ENCODE measurements around the gene ADK. TPM values are rescaled to one million over a fixed set of nuclear protein-coding genes. Genes with fewer than 3 reads are reported as not detected.

ADK gene
- total and polyA plus RNA-seq, 2 of the 4 experiments (the other 2 are of a cell fraction): 30.6 to 40.9 TPM

DNA sequence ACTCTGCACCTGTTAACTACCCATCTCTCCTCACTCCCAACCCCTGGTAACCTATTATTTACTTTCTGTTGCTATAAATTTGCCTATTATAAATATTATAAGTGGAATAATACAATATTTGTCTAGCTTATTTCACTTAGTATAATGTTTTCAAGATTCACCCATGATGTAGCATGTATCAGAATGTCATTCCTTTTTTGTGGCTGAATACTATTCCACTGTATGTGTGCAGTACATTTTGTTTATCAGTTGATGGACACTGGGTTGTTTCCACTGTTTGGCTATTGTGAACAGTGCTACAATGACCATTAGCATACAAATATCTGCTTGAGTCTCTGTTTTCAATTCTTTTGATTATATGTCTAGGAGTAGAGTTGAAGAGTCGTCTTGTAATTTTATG, 582.6 kb downstream of the ADK start:
- no peak overlapping the region for H3K23ac ChIP-seq (ENCODE audit: low read depth, low read length)
- no peak overlapping the region for H3K9ac ChIP-seq (ENCODE audit: low read depth, low read length)
- H4K20me1 ChIP-seq (ENCODE audit: insufficient read depth, low read length): no peaks in the 10 kb centered on the region
- H3K79me1 ChIP-seq (ENCODE audit: low read depth in 1 of 2, low read length in 2 of 2): no peaks in the 10 kb centered on the region
- H3K18ac ChIP-seq (ENCODE audit: low read depth, low read length): no peak overlapping the region
- H3K27ac ChIP-seq (ENCODE audit: insufficient read depth, low read length): no peak overlapping the region
- H2BK15ac ChIP-seq (ENCODE audit: low read depth, low read length): no peak overlapping the region
- no peak overlapping the region for H2BK5ac ChIP-seq (ENCODE audit: low read depth, low read length, poor library complexity, severe bottlenecking)
- H4K8ac ChIP-seq (ENCODE audit: low read depth in 2 of 2, low read length in 2 of 2): no peak overlapping the region
- no peak overlapping the region for H4K91ac ChIP-seq (ENCODE audit: insufficient read depth, low read depth, low read length)
- no peak overlapping the region for H3K56ac ChIP-seq (ENCODE audit: extremely low read depth, insufficient read depth, low read length)
- ATAC-seq (ENCODE audit: low read depth): no peak
- no peak overlapping the region for H3K14ac ChIP-seq (replicated peaks; ENCODE audit: low read depth, low read length)
- intact Hi-C loops (cut with micrococcal nuclease): no loop called here
- H2AK9ac ChIP-seq (replicated peaks; ENCODE audit: low read depth, low read length, poor library complexity): no peak overlapping the region
- no peak overlapping the region for H3K4me2 ChIP-seq (ENCODE audit: low read depth, low read length)
- peaks cover 4% of the 10 kb centered on the region; the same call in 1 of the 2 replicates for H3K9me3 ChIP-seq (ENCODE audit: control insufficient read depth, insufficient read depth, low read length)
- no peak for DNase-seq
- H2BK20ac ChIP-seq (ENCODE audit: low read depth, low read length): no peak overlapping the region
- no peak overlapping the region for H3K4ac ChIP-seq (ENCODE audit: low read depth, low read length)
- BruUV-seq (replicated peaks): no TSS peak
- WGBS, 2 experiments (ENCODE audit: extremely low coverage in 2 of 2, insufficient read length in 1 of 2): no CpG with 5 or more reads among the region's 1 CpG
- no peaks in the 10 kb centered on the region for H3K27me3 ChIP-seq (ENCODE audit: control insufficient read depth, insufficient read depth, low read length)
- H3K9me1 ChIP-seq (ENCODE audit: insufficient read depth, low read length): no peaks in the 10 kb centered on the region
- no peaks in the 10 kb centered on the region for H3K36me3 ChIP-seq (ENCODE audit: control insufficient read depth, insufficient read depth, low read length)
- no peak overlapping the region for H2AK5ac ChIP-seq (ENCODE audit: low read depth, low read length)
- H4K5ac ChIP-seq (ENCODE audit: low read depth, low read length): no peak overlapping the region
- CTCF ChIA-PET: no interaction called here
- no peak for TF ChIP-seq MAFK (IDR thresholded peaks at IDR 0.05; ENCODE audit: low read depth, low read length)
- no peak for TF ChIP-seq NFE2L2 (IDR thresholded peaks at IDR 0.05; ENCODE audit: low read depth, low read length)
- POLR2A ChIA-PET (ENCODE audit: unreplicated experiment): no interaction called here
- in situ Hi-C loops (cut with MboI; ENCODE audit: low sequenced_read_pairs): no loop called here
- H3K4me1 ChIP-seq (ENCODE audit: control insufficient read depth, insufficient read depth, low read length): no peaks in the 10 kb centered on the region
- dilution Hi-C loops (cut with HindIII; ENCODE audit: low sequenced_read_pairs, unreplicated experiment): no loop called here
- no peak overlapping the region for H2AFZ ChIP-seq (replicated peaks; ENCODE audit: low read length, poor library complexity)
- H3K4me3 ChIP-seq (ENCODE audit: insufficient read depth, low read depth, low read length): no peak overlapping the region
- H2BK120ac ChIP-seq (ENCODE audit: low read depth, low read length): no peak overlapping the region

Data from IMR-90 (cell line).